Testis (tissue), 3 donors: Measurements from ENCODE around the gene ZNF674. TPM values are rescaled to one million over a fixed set of nuclear protein-coding genes. Genes with fewer than 3 reads are reported as not detected.
"Not testable (repeated sequence)": the region's sequence is repeated elsewhere in the genome, so short reads cannot be mapped to it uniquely, and the experiment has no call there.

ENCODE experiments used
- DNase-seq: peaks from one replicate; pipeline ENCODE4 v3.0.0-alpha.2; 2019
- H3K27ac ChIP-seq, 2 donors: fragments of 200-600 bp; sonication (generic); one replicate each; pipeline ENCODE4 v1.5.1; 2019
- H3K27me3 ChIP-seq: fragments of 200-600 bp; sonication (generic); one replicate; pipeline ENCODE4 v1.5.1; 2019
- H3K36me3 ChIP-seq: fragments of 200-600 bp; sonication (generic); one replicate; pipeline ENCODE4 v1.5.1; 2017; ENCODE audit warnings: low read depth; ENCODE audit errors: missing control alignments
- H3K4me1 ChIP-seq: fragments of 200-600 bp; sonication (generic); one replicate; pipeline ENCODE4 v1.5.1; 2019
- H3K4me3 ChIP-seq, 2 donors: fragments of 200-600 bp; sonication (generic); one replicate each; pipeline ENCODE4 v1.5.1; 2017 to 2019
- H3K9me3 ChIP-seq: fragments of 200-600 bp; sonication (generic); one replicate; pipeline ENCODE4 v1.5.1; 2017
- CTCF ChIP-seq, 3 experiments: fragments of 450-650 bp in 2 of 3; fragments of 200-600 bp in 1 of 3; sonication (generic) in 1 of 3; IDR thresholded peaks; one replicate each; pipeline ENCODE4 v1.5.1; 2016 to 2019; ENCODE audit warnings: antibody characterized with exemption in 3 of 3, mild to moderate bottlenecking in 2 of 3, moderate library complexity in 1 of 3
- POLR2A ChIP-seq: fragments of 450-650 bp; IDR thresholded peaks from one replicate; pipeline ENCODE4 v1.6.1; 2017; ENCODE audit warnings: antibody characterized with exemption, mild to moderate bottlenecking, moderate library complexity
- WGBS, 2 donors: methylation state at CpG; one replicate each; pipeline ENCODE4 v1.1.5; 2018; 5-methylcytosine and 5-hydroxymethylcytosine counted together
- intact Hi-C: fragments of 100-400 bp; cut with DNase I; formaldehyde crosslinking; loops from one replicate; pipeline ENCODE4 v1.15.1; 2023; ENCODE audit warnings: low total_unique reads
- polyA plus RNA-seq: library from polyadenylated mRNA; stranded (reverse); fragments of 350-450 nt; fragmentation: Illumina TruSeq; extraction: RNeasy Lipid Tissue Mini Kit (QIAGEN cat#74804); gene quantifications from one replicate; pipeline ENCODE4 v1.2.3, GENCODE V29; 2014; ENCODE audit warnings: low read depth, low replicate concordance; ENCODE audit not compliant: insufficient read depth
- total RNA-seq, 2 donors: library from RNA; depleted of rRNA; stranded (reverse); fragments of >200 nt; gene quantifications; one replicate each; pipeline ENCODE4 v1.2.3, GENCODE V29; 2016

Gene ZNF674
- total and polyA plus RNA-seq, 3 donors from 2014 or later, result 2.4 to 8.2 (median 6.3) TPM

- Histone ChIP-seq H3K36me3 (no peaks in the 10 kb centered on the region), H3K9me3 (no peaks in the 10 kb centered on the region), H3K27ac (no peak overlapping the region)
These were observed 80.0 kb downstream of the ZNF674 start for GRCh38 chrX:46465203-46465602.

GRCh38 chrX:46463682-46464081 lies 81.5 kb downstream of the ZNF674 start:
- WGBS, 2 donors, result 92 to 96% methylated on average over 3 of the region's 3 CpGs

More at GRCh38 chrX:46465203-46465602, 80.0 kb downstream of the ZNF674 start:
- Histone ChIP-seq H3K4me1 (no peaks in the 10 kb centered on the region), H3K4me3 (no peak overlapping the region), H3K27me3 (no peaks in the 10 kb centered on the region)
- no peak for DNase-seq
- WGBS, 2 donors, result 89 to 100% methylated on average over 1 of the region's 1 CpG
- intact Hi-C loops, result no loop called here
- no peak for TF ChIP-seq CTCF (IDR thresholded peaks at IDR 0.05)
- no peak for TF ChIP-seq POLR2A

GRCh38 chrX:46461660-46462191 lies 83.5 kb downstream of the ZNF674 start:
- H3K36me3 ChIP-seq, result no peaks in the 10 kb centered on the region
- no peak for TF ChIP-seq POLR2A
- TF ChIP-seq CTCF (IDR thresholded peaks at IDR 0.05), result no peak
- WGBS, 2 donors, result 75 to 100% methylated on average over 2 of the region's 2 CpGs
- no peaks in the 10 kb centered on the region for H3K27me3 ChIP-seq
- H3K27ac ChIP-seq, result no peak overlapping the region
- no peaks in the 10 kb centered on the region for H3K9me3 ChIP-seq
- intact Hi-C loops, result no loop called here
- H3K4me1 ChIP-seq, result no peaks in the 10 kb centered on the region
- no peak overlapping the region for H3K4me3 ChIP-seq
- no peak for DNase-seq

More at GRCh38 chrX:46463682-46464081, 81.5 kb downstream of the ZNF674 start:
- H3K27me3 ChIP-seq, result no peaks in the 10 kb centered on the region
- no peak for DNase-seq
- intact Hi-C loops, result no loop called here
- no peak overlapping the region for H3K27ac ChIP-seq
- no peaks in the 10 kb centered on the region for H3K36me3 ChIP-seq
- no peak overlapping the region for H3K4me3 ChIP-seq
- no peaks in the 10 kb centered on the region for H3K9me3 ChIP-seq
- TF ChIP-seq CTCF (IDR thresholded peaks at IDR 0.05) (no peak), POLR2A (no peak)
- no peaks in the 10 kb centered on the region for H3K4me1 ChIP-seq

- H3K36me3 ChIP-seq, intact Hi-C loops: not testable (repeated sequence)
- 98 to 100% methylated on average over 1 to 6 of the region's 8 CpGs for WGBS, 2 donors
These were observed 84.2 kb downstream of the ZNF674 start for GRCh38 chrX:46460801-46461659.

GRCh38 chrX:46459603-46460002 lies 85.6 kb downstream of the ZNF674 start:
- H3K27me3 ChIP-seq, result no peaks in the 10 kb centered on the region
- H3K9me3 ChIP-seq, result no peaks in the 10 kb centered on the region
- H3K36me3 ChIP-seq, result no peaks in the 10 kb centered on the region
- no peak for TF ChIP-seq CTCF (IDR thresholded peaks at IDR 0.05)
- TF ChIP-seq POLR2A, result no peak
- H3K4me3 ChIP-seq, result no peak overlapping the region
- intact Hi-C loops, result no loop called here
- no peaks in the 10 kb centered on the region for H3K4me1 ChIP-seq
- WGBS, 2 donors, result 84 to 94% methylated on average over 2 to 3 of the region's 3 CpGs
- no peak for DNase-seq
- no peak overlapping the region for H3K27ac ChIP-seq

More at GRCh38 chrX:46460801-46461659, 84.2 kb downstream of the ZNF674 start:
- not testable (repeated sequence) for H3K27me3 ChIP-seq, DNase-seq, H3K27ac ChIP-seq, H3K4me1 ChIP-seq, H3K9me3 ChIP-seq, H3K4me3 ChIP-seq
